H9 (cell line): ENCODE measurements around the gene BICD1. TPM values are rescaled to one million over a fixed set of nuclear protein-coding genes. Genes with fewer than 3 reads are reported as not detected.

Experiments used
- DNase-seq: peaks from one replicate; pipeline ENCODE4 v3.0.0-alpha.2; 2017
- H2AFZ ChIP-seq: one replicate; pipeline ENCODE4 v1.6.1; 2013; ENCODE audit warnings: mild to moderate bottlenecking, low read length, control low read depth, moderate library complexity
- H2AK5ac ChIP-seq: 2 replicates; pipeline ENCODE4 v1.6.1; 2013; ENCODE audit warnings: low read length, control low read depth, mixed read lengths; ENCODE audit not compliant: insufficient read length
- H2BK120ac ChIP-seq: one replicate; pipeline ENCODE4 v1.6.1; 2013; ENCODE audit warnings: low read depth, mild to moderate bottlenecking, low read length, control low read depth, inconsistent platforms; ENCODE audit not compliant: poor library complexity, severe bottlenecking
- H2BK12ac ChIP-seq: 2 replicates; pipeline ENCODE4 v1.6.1; 2013; ENCODE audit warnings: low read length, control low read depth, mixed read lengths, low read depth; ENCODE audit not compliant: insufficient read length
- H2BK15ac ChIP-seq: 2 replicates; pipeline ENCODE4 v1.6.1; 2013; ENCODE audit warnings: low read depth, low read length, control low read depth
- H2BK20ac ChIP-seq: one replicate; pipeline ENCODE4 v1.6.1; 2013; ENCODE audit warnings: low read depth, mild to moderate bottlenecking, low read length, control low read depth, inconsistent platforms; ENCODE audit not compliant: poor library complexity, severe bottlenecking
- H2BK5ac ChIP-seq: 2 replicates; pipeline ENCODE4 v1.6.1; 2013; ENCODE audit warnings: low read length, control low read depth, mixed read lengths; ENCODE audit not compliant: insufficient read length
- H3K14ac ChIP-seq: 2 replicates; pipeline ENCODE4 v1.6.1; 2013; ENCODE audit warnings: low read length, control low read depth; ENCODE audit not compliant: insufficient read depth
- H3K18ac ChIP-seq: 2 replicates; pipeline ENCODE4 v1.6.1; 2013; ENCODE audit warnings: low read depth, mild to moderate bottlenecking, mixed read lengths, low read length, control low read depth; ENCODE audit not compliant: insufficient read length
- H3K23ac ChIP-seq: 2 replicates; pipeline ENCODE4 v1.6.1; 2013; ENCODE audit warnings: low read length, control low read depth, mixed read lengths, low read depth; ENCODE audit not compliant: insufficient read length
- H3K23me2 ChIP-seq: 2 replicates; pipeline ENCODE4 v1.6.1; 2013; ENCODE audit warnings: low read depth, mild to moderate bottlenecking, mixed read lengths, low read length, control low read depth; ENCODE audit not compliant: insufficient read length, poor library complexity, severe bottlenecking
- H3K27ac ChIP-seq: 2 replicates; pipeline ENCODE4 v1.5.1; 2013; ENCODE audit warnings: low read length, control low read depth, mixed read lengths, low read depth; ENCODE audit not compliant: insufficient read length
- H3K27me3 ChIP-seq: 2 replicates; pipeline ENCODE4 v1.6.1; 2013; ENCODE audit warnings: low read length, control low read depth, inconsistent platforms; ENCODE audit not compliant: insufficient read depth
- H3K4ac ChIP-seq: 2 replicates; pipeline ENCODE4 v1.6.1; 2013; ENCODE audit warnings: low read depth, mild to moderate bottlenecking, control low read depth, inconsistent platforms, low read length, moderate library complexity
- H3K4me1 ChIP-seq: 2 replicates; pipeline ENCODE4 v1.6.1; 2013; ENCODE audit warnings: low read length, control low read depth, inconsistent platforms; ENCODE audit not compliant: insufficient read depth
- H3K4me2 ChIP-seq: 2 replicates; pipeline ENCODE4 v1.6.1; 2013; ENCODE audit warnings: low read length, control low read depth, mixed read lengths; ENCODE audit not compliant: insufficient read length, insufficient read depth
- H3K56ac ChIP-seq: 2 replicates; pipeline ENCODE4 v1.6.1; 2013; ENCODE audit warnings: low read depth, mild to moderate bottlenecking, mixed read lengths, low read length, control low read depth; ENCODE audit not compliant: insufficient read length
- H3K79me1 ChIP-seq: 2 replicates; pipeline ENCODE4 v1.6.1; 2013; ENCODE audit warnings: low read depth, mild to moderate bottlenecking, moderate library complexity, low read length, control low read depth, inconsistent platforms; ENCODE audit not compliant: insufficient read depth, poor library complexity, severe bottlenecking
- H3K79me2 ChIP-seq: 2 replicates; pipeline ENCODE4 v1.6.1; 2013; ENCODE audit warnings: low read length, control low read depth, inconsistent platforms; ENCODE audit not compliant: insufficient read depth
- H3K9ac ChIP-seq: 2 replicates; pipeline ENCODE4 v1.6.1; 2013; ENCODE audit warnings: low read length, control low read depth, mixed read lengths; ENCODE audit not compliant: insufficient read length; ENCODE audit errors: extremely low read depth
- H3K9me3 ChIP-seq: one replicate; pipeline ENCODE4 v1.6.1; 2013; ENCODE audit warnings: low read depth, low read length, inconsistent platforms; ENCODE audit not compliant: control insufficient read depth
- H3T11ph ChIP-seq: one replicate; pipeline ENCODE4 v1.6.1; 2013; ENCODE audit warnings: mild to moderate bottlenecking, low read length, control low read depth, inconsistent platforms
- H4K20me1 ChIP-seq: one replicate; pipeline ENCODE4 v1.6.1; 2013; ENCODE audit not compliant: control insufficient read depth, insufficient read length, insufficient read depth
- H4K5ac ChIP-seq: 2 replicates; pipeline ENCODE4 v1.6.1; 2013; ENCODE audit warnings: low read depth, mild to moderate bottlenecking, mixed read lengths, low read length, control low read depth; ENCODE audit not compliant: insufficient read length
- H4K8ac ChIP-seq: replicated peaks from 2 replicates; pipeline ENCODE4 v1.6.1; 2013; ENCODE audit warnings: low read length, control low read depth, mixed read lengths, low read depth; ENCODE audit not compliant: insufficient read length
- H4K91ac ChIP-seq: 2 replicates; pipeline ENCODE4 v1.6.1; 2013; ENCODE audit warnings: low read depth, mild to moderate bottlenecking, moderate library complexity, mixed read lengths, low read length, control low read depth; ENCODE audit not compliant: insufficient read length
- H3K27ac Mint-ChIP-seq, 3 experiments: 2 replicates in 2 of 3; 3 replicates in 1 of 3; pipeline ENCODE4 v1.8.0; 2020 to 2021; ENCODE audit warnings: mixed read lengths in 3 of 3, mild to moderate bottlenecking in 1 of 3, moderate library complexity in 1 of 3
- H3K27me3 Mint-ChIP-seq: 2 replicates; pipeline ENCODE4 v1.8.0; 2021; ENCODE audit warnings: low read depth, mild to moderate bottlenecking, moderate library complexity, mixed read lengths
- H3K36me3 Mint-ChIP-seq, 3 experiments: 2 replicates in 2 of 3; 3 replicates in 1 of 3; pipeline ENCODE4 v1.8.0; 2020 to 2021; ENCODE audit warnings: low read depth in 3 of 3, mixed read lengths in 3 of 3; ENCODE audit not compliant: insufficient read depth in 1 of 3
- H3K4me1 Mint-ChIP-seq, 2 experiments: 2 replicates each; pipeline ENCODE4 v1.8.0; 2020; ENCODE audit warnings: mixed read lengths in 2 of 2
- H3K4me3 Mint-ChIP-seq, 2 experiments: 2 replicates in 1 of 2; 3 replicates in 1 of 2; pipeline ENCODE4 v1.8.0; 2020 to 2021; ENCODE audit warnings: mild to moderate bottlenecking in 2 of 2, mixed read lengths in 2 of 2, moderate library complexity in 1 of 2
- H3K9me3 Mint-ChIP-seq, 2 experiments: 2 replicates in 1 of 2; 3 replicates in 1 of 2; pipeline ENCODE4 v1.8.0; 2020; ENCODE audit warnings: mild to moderate bottlenecking in 2 of 2, mixed read lengths in 2 of 2, moderate library complexity in 1 of 2
- CTCF ChIP-seq: fragments of 200-600 bp; sonication (generic); conservative IDR thresholded peaks from 3 replicates; pipeline ENCODE4 v1.8.0; 2021; ENCODE audit warnings: antibody characterized with exemption, mild to moderate bottlenecking
- WGBS: extraction: QIAGEN DNeasy Blood & Tissue Kit; methylation state at CpG from one replicate; pipeline ENCODE4 v1.1.7; 2013; ENCODE audit warnings: missing lambda C conversion rate, low lambda C conversion rate, mixed read lengths; ENCODE audit not compliant: insufficient read length; ENCODE audit errors: extremely low coverage; 5-methylcytosine and 5-hydroxymethylcytosine counted together
- total RNA-seq: library from RNA; stranded (reverse); gene quantifications from 2 replicates; pipeline ENCODE4 v1.2.1, GENCODE V29; 2021

BICD1 gene
- total RNA-seq, 1 experiment from 2014 or later: 134 TPM

- 0 out of 2 replicates have a peak, but pooled peaks cover 4% of the 10 kb centered on the region for H3K4me1 ChIP-seq
- no peak overlapping the region for H3K27ac ChIP-seq
- TF ChIP-seq CTCF: no peak
- no peak overlapping the region for H3K4ac ChIP-seq
- no peak overlapping the region for H3K23ac ChIP-seq
- H3K4me2 ChIP-seq: no peak overlapping the region
- H3K79me2 ChIP-seq: no peaks in the 10 kb centered on the region
- no peak overlapping the region for H2BK12ac ChIP-seq
- H4K5ac ChIP-seq: no peak overlapping the region
- H3T11ph ChIP-seq: no peak overlapping the region
- H2BK15ac ChIP-seq: no peak overlapping the region
- no peak overlapping the region for H2AK5ac ChIP-seq
- no peak overlapping the region for H2BK120ac ChIP-seq
- H3K9ac ChIP-seq: no peak overlapping the region
- H4K8ac ChIP-seq: no peak overlapping the region
- Mint-ChIP-seq H3K4me3 (no peak overlapping the region), H3K27me3 (no peaks in the 10 kb centered on the region), H3K4me1 (peaks cover 27 to 33% of the 10 kb centered on the region in 2 experiments), H3K27ac (peak overlapping the region; percentile 36 to 92 (median 83); a peak in 4 of 7 replicates), H3K36me3 (peaks cover 2 to 44% (median 21%) of the 10 kb centered on the region in 3 experiments; a peak in 6 of 7 replicates), H3K9me3 (no peaks in the 10 kb centered on the region)
- H3K27me3 ChIP-seq: no peaks in the 10 kb centered on the region
- H4K20me1 ChIP-seq: no peaks in the 10 kb centered on the region
- no peak overlapping the region for H3K18ac ChIP-seq
- no peak overlapping the region for H2BK20ac ChIP-seq
- no peaks in the 10 kb centered on the region for H3K9me3 ChIP-seq
- no peak for DNase-seq
- H3K14ac ChIP-seq: no peak overlapping the region
- no peak overlapping the region for H2BK5ac ChIP-seq
- peaks cover 4% of the 10 kb centered on the region for H3K79me1 ChIP-seq
- no peak overlapping the region for H4K91ac ChIP-seq
- no CpG with 5 or more reads among the region's 6 CpGs for WGBS
- H2AFZ ChIP-seq: no peak overlapping the region
- H3K56ac ChIP-seq: no peak overlapping the region
- no peaks in the 10 kb centered on the region for H3K23me2 ChIP-seq
Observed at GRCh38 chr12:32179011-32179395, 72.4 kb downstream of the BICD1 start.
